ENCODE measurements around the gene PLA2G12A.

- TF ChIP-seq POLR2AphosphoS5 (IDR thresholded peaks at IDR 0.05; ENCODE audit: low read depth, low read length) (no peak), CTCF (IDR thresholded peaks at IDR 0.05) (no peak), TAF1 (IDR thresholded peaks at IDR 0.05; ENCODE audit: borderline replicate concordance, low read depth, low read length) (no peak), TCF12 (IDR thresholded peaks at IDR 0.05) (no peak)
These were observed 58.5 kb downstream of the PLA2G12A start for GRCh38 chr4:109671350-109671749.

Measured in SK-N-SH (cell line).